ENCODE data around the gene B3GAT1.
"Not testable (repeated sequence)": the region's sequence is repeated elsewhere in the genome, so short reads cannot be mapped to it uniquely, and the experiment has no call there.

The B3GAT1 gene

DNA sequence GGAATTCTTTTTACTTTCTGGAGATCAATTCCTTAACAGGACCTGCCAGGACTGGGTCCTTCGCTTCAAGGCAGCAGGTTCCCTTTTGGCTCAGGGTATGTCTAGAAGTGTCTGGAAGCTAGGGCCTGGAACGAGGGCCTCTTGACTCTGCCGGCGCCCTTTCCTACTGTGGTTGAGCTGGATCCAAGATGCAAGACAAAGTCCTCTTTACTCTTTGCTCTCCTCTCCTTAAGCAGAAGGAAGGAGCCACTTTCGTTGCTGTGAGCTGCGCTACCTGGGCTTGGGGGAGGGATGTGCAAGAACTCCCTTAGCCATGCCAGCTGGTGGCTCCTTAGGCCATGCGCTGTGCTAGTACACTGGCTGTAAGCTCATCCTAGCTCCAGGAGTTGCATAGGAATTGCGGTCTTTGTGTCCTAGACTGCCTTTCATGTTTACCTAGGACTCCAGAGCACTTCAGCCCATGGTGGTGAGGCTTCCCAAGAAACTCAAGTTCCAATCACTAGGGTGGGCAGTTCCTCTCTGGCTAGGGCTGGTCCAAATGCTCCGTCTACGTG lies 62.2 kb downstream of the B3GAT1 start:
- peak; percentile 31 for DNase-seq

DNA sequence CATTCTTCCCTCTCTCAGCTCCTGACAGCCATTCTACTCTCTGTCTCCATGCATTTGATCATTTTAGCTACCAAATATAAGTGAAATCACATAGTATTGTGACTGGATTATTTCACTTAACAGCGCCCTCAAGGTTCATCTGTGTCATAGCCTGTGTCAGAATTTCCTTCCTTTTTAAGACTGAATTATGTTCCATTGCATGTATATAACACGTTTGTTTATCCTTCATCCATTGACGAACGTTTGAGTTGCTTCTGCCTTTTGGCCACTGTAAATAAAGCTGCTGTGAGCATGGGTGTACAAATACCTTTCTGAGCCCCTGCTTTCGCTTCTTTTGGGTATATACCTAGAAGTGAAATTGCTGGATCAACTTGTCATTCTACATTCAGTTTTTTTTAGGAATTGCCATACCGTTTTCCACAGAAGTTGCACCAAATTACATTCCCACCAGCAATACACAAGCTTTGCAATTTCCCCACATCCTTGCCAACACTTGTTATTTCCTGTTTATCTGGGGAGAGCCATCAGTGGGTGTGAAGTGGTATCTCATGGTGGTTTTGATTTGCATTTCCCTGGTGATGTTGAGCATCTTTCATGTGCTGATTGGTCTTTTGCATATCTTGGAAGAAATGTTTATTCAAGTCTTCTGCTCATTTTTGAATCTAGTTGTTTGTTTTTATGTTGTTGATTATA lies 62.8 kb downstream of the B3GAT1 start:
- DNase-seq = peak; percentile 5

DNA sequence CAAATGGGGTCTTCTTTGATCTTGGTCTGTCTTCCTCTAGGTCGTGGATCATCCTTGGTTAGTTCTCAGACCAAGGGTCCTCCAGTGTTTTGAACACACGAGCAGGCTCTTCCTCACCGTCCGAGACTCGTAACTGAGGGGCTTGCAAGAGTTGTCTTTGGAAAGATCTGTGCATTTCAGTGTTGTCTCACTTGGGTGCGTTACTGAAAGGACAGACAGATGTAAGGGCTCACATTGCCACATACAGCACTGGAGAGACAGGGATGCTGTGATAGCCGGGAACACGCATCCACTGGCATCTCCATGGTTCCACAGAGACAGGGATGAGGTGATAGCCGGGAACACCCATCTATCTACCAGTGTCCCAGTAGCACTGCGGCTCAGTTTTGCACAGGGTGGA lies 64.6 kb downstream of the B3GAT1 start:
- DNase-seq = no peak

DNA sequence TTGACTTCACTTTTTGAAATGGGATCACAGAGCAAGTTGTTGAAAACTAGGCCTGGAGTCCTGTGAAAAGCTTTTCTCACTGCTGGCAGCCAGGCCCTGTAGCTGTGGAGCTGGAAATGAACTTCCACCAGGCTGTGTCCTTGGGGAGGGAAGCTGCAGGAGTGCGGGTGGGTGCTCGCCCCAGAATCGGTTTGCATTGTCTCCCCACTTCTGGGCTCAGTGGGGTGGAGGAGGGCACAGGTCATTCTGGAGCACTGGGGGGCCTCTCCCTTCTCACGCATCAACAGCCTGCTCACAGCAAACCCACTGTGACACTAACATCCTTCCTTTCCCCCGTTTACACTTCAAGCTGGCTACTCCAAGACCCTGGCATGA lies 65.1 kb downstream of the B3GAT1 start:
- DNase-seq = no peak

DNA sequence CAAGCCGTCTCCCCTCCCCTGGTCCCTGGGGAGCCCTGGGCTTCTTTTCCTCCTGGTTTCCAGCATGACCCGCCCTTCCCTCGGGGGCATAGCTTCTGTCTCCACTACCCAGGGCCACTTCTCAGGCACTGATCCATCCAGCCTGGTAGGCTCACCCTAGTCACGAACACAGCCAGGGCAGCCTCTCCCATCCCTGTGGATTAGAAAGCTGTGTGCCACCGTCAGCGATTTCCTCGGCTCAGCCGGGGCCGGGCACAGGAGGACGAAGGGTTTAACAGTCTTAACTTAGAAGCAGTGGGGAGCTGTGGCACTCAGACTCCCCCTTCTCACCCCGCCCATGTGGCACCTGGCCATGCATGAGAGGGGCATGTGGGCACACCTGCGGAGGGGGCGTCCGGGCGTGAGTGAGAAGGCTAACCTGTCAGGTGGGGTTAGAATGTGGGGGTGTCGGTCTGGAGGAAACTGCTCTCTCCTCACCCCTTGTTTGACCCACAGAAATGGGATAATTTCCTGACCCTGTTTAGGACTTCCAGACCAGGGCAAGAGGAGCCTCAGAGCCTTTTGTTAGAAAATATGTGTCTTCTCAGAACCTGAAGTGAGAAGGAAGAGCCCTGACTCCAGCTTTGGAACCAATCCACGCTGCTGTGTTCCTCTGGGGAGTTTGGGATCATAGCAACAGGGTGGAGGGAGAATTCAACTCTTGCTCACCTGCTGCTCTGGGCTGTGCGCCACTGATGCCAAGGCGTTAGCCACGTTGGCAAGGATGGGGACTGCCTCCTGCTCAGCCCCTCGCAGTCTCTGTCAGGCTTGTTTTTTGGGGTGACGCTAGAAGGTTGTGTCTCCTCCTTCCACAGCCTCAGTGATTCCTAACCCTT lies 65.7 kb downstream of the B3GAT1 start:
- DNase-seq = peak; percentile 52

DNA sequence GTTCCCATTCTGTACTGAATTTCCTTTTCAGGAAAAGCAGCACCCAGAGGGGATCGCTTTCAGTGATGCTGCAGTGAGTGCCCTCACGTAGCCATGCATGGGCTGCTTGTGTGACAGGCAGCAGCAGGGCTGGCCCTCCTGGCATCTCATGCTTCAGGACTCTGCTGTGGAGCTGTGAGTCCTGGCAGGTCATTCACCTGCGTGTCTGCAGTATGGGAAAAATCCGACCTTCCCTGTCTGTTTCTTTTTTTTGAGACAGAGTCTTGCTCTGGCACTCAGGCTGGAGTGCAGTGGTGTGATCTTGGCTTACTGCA lies 66.8 kb downstream of the B3GAT1 start:
- DNase-seq = no peak

DNA sequence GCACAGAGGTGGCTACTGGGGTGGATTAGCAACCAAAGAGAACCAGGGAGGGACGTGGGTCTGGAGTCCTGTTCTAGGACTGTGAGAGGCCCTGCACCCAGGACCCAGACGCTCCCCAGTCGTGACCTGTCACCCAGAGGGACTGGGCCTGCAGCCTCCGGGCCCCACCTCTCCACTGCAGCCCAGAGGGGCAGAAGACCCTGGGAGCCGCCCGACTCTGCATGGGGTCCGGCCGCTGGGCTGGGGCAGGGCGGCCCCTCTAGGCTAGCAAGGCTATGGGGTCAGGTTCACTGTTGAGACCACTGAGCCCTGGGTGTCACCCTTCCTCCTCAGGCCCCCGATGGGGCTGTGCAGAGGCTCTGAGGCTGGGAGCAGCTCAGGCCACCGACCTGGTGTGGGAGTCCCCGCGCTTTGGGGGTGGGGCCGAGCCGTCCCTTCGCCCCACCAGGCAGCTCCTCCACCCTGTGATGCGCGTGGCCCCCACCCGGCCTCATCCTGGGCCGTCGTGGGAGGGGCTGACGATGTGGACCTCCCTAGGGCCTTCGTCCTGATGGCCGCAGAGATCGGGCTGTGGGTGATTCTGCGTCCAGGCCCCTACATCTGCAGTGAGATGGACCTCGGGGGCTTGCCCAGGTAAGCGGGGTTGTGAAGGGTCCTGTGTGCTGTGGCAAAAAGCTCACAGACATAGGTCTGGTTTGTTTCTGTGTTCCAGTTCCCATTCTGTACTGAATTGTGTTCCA lies 67.4 kb downstream of the B3GAT1 start:
- not testable (repeated sequence) for DNase-seq

DNA sequence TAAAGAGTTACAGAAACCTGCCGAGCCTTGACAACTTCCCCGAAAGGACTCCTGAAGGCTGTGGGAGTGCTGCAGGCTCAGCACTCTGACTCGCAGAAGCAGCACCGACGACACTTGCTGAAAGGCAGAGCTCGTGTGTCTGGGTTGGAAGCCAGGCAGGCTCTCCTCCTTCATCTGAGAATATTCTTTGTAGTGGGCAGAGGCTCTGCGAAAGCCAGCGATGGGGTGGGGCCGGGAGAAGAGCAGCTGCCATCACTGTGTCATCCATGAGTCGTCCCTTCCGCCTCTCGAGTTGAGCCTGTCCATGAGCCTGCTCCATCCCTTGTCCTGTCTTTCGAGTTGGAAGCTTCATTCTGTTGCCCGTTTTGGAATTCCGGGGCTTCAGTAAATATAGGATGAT lies 68.4 kb downstream of the B3GAT1 start:
- peak; percentile 74 for DNase-seq

DNA sequence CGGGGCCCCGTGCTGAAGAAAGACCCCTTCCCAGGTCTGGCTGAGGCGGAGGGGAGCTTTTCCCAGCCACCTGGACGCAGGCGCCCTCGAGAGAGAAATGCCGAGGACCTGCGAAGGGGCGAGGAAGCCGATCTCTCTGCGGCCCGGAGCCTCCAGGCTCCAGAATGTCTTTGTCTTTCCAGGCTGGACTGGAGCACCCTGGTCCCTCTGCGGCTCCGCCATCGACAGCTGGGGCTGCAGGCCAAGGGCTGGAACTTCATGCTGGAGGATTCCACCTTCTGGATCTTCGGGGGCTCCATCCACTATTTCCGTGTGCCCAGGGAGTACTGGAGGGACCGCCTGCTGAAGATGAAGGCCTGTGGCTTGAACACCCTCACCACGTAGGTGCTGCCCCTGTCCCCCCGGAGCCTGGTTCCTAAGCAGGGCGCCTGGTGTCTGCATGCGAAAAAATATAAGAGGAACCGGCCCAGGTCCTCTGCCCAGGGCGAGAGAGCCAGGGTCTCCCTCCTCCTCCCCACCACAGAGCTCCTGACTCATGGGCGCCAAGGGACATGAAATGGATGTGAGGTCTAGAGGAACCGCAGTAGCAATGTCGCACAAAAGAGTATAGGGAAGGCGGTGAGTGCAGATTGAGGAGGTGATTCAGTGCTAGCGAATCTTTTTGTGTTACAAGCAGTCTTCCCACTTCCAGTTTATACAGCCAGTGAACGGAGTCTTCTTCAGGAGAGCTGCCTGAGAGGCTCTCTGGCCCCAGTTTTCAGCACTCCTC lies 69.3 kb downstream of the B3GAT1 start:
- peak; percentile 46 for DNase-seq

DNA sequence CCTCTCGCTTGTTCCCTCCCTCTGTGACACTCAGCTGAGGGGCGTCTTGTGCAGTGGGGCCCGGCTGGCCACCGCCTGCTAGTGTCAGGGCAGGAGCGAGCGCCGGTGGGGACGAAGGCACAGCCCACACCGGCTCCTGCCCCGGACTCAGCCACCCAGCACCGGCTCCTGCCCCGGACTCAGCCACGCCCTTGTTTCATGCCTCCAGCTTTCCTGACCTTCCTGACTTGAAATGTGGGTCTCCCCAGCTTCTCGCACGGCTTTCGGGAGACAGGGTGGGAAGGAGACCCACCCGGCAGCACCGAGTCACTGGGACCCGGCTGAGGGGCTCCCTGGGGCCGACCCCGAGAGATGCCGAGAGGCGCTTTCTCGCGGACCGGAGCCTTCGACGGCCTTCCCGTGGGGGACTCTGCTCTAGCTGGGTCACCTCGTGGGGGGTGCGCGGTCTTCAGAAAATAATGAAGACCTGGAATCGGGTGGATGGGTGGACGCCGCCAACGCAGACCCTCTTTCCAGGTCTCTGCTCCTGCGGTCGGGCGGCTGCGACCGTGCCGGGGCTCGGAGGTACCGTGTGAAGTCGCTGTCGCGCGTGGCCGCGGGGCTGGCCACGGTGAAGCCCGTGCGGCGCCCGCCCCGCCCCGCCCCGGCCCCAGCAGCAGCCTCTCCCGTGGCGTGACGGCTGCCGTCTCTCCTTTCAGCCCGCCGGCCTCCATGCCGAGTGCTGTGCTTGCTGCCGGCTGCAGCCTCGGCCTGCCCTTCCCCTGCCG lies 70.1 kb downstream of the B3GAT1 start:
- DNase-seq = peak; percentile 48

DNA sequence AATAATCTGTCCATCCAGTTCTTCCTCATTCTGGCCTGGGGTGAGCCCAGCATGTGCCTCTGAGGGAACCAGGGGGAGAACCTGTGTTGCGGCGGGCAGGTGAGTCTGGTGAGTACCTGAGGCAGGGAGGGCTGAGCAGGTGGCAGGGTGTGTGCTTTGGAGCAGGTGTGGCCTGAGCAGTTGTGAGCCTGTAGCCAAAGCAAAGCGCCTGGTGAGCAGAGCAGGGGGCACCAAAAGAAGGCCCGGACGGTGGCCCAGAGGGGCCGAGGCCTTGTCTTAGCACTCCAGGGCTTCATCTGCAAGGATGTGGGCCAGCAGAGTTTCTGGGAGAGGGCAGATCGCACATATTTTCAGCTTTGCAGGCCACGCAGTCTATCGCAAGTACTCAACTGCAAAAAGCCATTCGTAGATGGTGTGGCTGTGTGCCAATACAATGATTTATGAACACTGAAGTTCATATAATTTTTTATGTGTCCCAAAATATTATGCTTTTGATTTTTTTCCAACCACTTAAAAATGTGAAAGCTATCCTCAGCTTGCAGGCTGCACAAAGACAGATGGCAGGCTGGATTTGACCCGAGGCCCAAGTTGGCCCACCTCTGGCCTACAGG lies 71.6 kb downstream of the B3GAT1 start:
- no peak for DNase-seq

DNA sequence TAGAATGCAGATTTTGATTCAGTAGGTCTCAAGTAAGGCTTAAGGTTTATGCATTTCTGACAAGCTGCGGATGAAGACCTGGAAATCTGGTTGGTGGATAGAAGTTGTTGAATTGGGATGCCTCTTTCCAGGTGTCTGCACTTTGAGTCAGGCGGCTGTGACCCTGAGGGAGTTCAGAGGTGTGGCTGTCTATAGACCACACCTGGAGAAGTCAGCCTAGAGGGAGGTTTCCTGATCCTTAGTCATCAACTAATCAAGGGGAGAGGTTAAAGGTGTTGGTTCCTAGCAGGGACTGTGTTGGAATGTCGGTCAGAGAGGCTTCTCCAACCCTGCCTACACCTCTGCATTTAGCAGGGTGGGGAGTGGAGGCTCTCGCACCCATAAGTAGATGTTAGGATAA lies 72.3 kb downstream of the B3GAT1 start:
- DNase-seq = peak; percentile 45

DNA sequence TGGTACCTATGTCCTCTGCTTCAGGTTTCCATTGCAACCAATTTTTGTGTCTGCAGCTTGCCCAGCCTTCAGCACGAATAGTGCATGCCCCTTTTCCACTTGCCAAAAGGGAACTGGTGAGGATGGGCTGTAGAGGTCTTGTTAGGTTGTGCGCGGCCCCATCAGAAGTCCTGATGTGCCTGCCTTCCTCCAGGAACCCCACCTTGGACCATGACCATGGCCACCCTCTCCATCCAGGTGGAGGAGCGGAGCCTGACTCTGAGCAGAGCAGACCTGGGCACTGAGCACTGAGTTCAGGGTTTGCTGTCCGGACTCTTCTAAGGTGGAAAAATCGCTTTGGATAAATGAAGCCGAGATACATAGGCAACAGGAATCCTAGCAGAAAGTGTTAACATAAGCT lies 73.4 kb downstream of the B3GAT1 start:
- no peak for DNase-seq

DNA sequence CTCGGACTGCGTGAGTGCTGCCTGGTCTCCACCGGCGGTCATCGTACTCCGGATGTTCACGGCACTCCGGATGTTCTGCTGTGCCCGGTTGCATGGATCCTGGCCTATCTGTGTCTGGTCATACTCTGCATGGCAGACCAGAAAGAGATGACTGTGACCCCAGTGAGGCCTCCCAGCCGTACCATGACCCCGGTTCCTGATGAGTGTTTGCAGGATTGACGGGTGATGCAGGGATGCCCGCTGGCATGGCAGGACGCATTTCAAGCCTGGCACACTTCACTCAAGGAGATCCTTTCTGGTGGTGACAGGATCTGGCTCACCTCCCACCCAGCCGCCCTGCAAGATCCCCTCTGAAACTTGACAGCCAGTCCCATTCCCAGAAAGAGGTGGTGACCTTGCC lies 74.0 kb downstream of the B3GAT1 start:
- DNase-seq = no peak

DNA sequence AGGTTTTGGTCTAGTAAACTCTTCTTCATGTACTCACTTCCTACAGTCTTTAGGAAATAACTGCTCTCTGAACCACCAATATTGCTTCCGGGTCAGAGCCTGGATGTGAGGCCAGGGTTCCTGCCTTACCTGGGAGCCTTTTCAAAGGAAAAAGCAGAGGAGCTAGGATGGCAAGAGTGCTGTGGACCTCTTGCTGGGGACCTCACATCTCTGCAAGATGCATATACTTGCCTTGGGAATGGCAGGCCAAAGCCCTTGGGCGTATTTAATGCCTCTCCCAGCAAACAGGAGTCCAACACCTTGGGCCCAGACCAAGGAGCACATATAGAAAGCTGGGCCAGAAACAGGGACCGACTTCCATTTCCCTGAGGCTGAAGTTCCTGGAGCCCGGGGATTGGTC lies 75.0 kb downstream of the B3GAT1 start:
- DNase-seq = no peak

DNA sequence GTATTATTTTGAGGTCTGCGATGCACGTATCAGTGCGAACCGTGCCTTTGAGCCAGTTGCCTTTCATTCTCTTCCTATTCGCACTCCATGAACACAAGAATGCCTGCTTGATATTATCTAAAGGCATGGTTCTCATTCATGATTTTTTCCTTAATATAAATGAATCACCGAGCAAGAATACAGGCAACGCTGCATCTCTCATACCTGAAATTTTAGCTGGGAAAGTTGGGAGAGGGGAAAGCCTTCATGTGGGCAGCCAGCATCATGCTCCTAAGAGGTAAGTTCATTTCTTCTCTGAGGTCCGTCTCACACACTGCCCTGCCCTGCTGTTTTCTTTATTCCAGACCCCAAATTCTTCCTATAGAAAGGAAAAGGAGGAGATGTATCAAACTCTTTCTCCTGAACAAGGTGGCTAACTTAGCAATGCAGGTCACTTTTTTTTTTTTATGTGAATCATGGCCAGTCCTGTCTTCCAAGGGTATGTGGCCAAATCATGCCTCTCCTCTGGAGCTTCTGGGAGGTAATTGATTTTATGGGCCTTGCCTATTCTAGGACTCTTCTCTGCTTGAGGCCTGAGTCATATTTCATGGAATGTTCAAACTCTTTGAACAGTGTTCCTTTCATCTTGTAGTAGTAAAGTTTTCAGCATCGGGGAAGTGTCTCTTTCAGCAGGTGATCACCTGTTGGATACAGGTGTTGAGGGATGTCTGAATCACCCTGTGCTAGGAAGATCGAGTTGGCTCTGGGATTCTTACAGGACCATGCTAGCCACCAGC lies 77.1 kb downstream of the B3GAT1 start:
- DNase-seq = peak; percentile 53

DNA sequence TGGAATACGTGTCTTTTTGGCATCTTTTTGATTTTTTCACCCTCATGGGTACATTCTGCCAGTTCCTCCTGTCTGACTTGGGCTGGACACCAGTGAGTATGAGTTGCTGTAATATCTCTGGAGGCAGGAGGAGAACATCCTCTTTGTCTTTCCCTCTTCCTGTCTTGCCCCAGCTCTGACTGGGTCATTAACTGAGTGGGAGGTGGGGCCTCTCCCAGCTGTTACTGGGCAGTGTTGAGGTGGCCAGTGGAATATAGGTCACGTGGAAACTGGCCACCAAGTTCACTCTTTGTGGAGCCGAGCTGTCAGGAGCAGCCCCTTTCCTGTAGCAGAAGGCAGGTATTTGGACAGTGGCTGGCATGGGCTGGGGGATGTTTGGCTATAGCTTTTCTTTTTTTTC lies 78.1 kb downstream of the B3GAT1 start:
- DNase-seq = no peak

DNA sequence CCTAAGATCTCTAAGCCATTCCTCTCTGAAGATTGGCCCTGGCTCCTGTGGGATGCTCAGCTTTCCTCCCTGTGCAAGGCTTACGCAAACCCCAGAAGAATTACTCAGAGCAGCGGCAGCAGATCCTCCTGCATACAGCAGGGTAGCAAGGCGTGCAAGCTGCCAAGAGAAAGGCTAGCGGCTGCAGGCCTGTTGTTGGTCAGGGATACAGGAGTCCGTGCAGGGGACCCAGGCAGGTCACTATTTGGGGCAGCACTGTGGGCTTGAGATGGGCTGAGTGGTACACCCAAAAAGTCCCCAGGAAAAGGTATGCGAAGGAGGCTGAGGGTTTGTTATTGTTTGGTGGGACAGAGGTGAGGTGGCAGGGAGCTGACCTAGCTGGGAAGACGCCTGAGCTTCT lies 78.7 kb downstream of the B3GAT1 start:
- peak; percentile 51 for DNase-seq

DNA sequence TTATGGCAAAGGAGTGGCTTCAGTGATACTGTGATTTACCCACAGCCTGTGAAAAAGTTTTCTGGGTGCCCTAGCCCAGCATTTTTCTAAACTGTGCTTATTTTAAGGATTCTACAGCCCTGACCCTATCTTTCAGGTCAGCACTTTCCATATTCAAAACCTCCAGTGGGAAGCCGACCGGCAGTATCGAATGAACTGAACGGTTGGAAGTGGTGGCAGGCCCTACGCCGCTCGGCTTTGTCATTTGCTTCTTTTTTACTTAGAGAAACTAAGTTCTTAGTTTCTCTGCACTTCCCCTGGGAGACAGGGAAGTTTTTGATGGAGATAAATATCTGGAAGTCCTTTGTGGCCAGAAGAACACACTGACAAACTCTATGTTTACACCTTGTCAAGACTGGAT lies 79.3 kb downstream of the B3GAT1 start:
- no peak for DNase-seq

DNA sequence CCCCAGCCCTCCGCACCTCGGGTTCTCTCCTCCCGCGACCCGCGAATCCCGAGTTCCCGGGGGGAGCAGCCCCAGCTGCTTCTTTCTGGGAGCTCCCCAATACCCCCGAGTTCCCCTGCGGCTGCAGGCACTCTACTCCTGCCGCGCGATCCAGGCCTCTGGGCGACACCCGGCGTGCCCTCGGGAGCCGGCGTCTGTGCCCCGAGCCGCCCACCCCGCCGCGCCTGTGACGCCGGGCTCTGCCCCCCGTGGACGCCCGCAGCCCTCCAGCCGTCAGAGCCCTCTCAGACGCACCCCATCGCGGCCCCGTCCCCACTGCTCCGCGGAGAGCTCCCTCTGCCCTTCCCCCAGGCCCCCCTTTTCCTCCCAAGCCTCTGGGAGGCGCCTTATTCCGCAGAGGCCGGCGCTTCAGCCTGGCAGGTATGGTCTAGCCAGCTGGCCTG lies 79.8 kb downstream of the B3GAT1 start:
- DNase-seq = no peak
